ENCODE data around the gene C19orf33. TPM values are rescaled to one million over a fixed set of nuclear protein-coding genes. Genes with fewer than 3 reads are reported as not detected.
A peak's percentile ranks its signal among the peaks of the same experiment; 100 is the strongest.

C19orf33 gene
- total and polyA plus RNA-seq, 4 experiments from 2014 or later = not detected

GRCh38 chr19:38273499-38273898 is 30.6 kb upstream of the C19orf33 start:
- H3K4me3 ChIP-seq (ENCODE audit: low read length in 2 of 2) = no peak overlapping the region
- H3K36me3 ChIP-seq (ENCODE audit: insufficient read depth, low read length) = no peaks in the 10 kb centered on the region
- H3K27me3 Mint-ChIP-seq = no peaks in the 10 kb centered on the region
- ChIA-PET CTCF (ENCODE audit: partially characterized antibody) (no interaction called here), POLR2A (ENCODE audit: partially characterized antibody) (no interaction called here)
- H3K4me3 Mint-ChIP-seq = no peak overlapping the region
- no peaks in the 10 kb centered on the region for H3K9me3 ChIP-seq (ENCODE audit: control insufficient read depth in 1 of 2, low read length in 2 of 2)
- DNase-seq = no peak
- H3K9me3 Mint-ChIP-seq = no peaks in the 10 kb centered on the region
- H3K4me1 Mint-ChIP-seq = peaks cover 0 to 2% (median 0%) of the 10 kb centered on the region in 4 donors
- no peaks in the 10 kb centered on the region for H3K27me3 ChIP-seq (ENCODE audit: insufficient read depth, low read length)
- intact Hi-C loops (cut with micrococcal nuclease) = no loop called here
- H3K4me1 ChIP-seq (ENCODE audit: insufficient read depth, low read length) = no peaks in the 10 kb centered on the region
- H3K36me3 Mint-ChIP-seq = peaks cover 0 to 3% of the 10 kb centered on the region in 2 donors
- no peak overlapping the region for H3K27ac ChIP-seq (ENCODE audit: low read depth, low read length)
- peak overlapping the region in 1 of 7 donors; percentile 19 for H3K27ac Mint-ChIP-seq

DNA sequence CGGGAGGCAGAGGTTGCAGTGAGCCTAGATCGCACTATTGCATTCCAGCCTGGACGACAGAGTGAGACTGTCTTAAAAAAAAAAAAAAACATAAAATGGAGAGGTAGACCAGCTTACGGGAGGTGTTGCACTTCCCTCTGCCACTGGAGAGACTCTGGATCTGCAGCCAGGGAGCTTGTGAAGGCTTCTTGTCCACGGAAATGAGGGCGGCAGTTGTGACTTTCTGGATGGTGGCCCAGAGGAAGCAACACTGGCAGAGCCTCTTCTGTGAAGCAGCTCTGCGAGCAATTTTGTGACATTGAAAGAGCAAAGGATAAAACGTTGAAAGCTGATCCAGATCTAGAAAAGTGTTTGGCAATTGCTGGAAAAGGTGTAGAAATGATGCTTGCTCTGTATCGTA is 29.3 kb upstream of the C19orf33 start:
- Mint-ChIP-seq H3K4me3 (no peak overlapping the region), H3K27ac (no peak overlapping the region), H3K9me3 (no peaks in the 10 kb centered on the region), H3K27me3 (no peaks in the 10 kb centered on the region), H3K4me1 (peaks cover 0 to 2% (median 0%) of the 10 kb centered on the region in 4 donors), H3K36me3 (peaks cover 0 to 3% of the 10 kb centered on the region in 2 donors)
- Histone ChIP-seq H3K4me3 (ENCODE audit: low read length in 2 of 2) (no peak overlapping the region), H3K27me3 (ENCODE audit: insufficient read depth, low read length) (no peaks in the 10 kb centered on the region), H3K4me1 (ENCODE audit: insufficient read depth, low read length) (no peaks in the 10 kb centered on the region), H3K27ac (ENCODE audit: low read depth, low read length) (no peak overlapping the region), H3K9me3 (ENCODE audit: control insufficient read depth in 1 of 2, low read length in 2 of 2) (no peaks in the 10 kb centered on the region), H3K36me3 (ENCODE audit: insufficient read depth, low read length) (no peaks in the 10 kb centered on the region)
- DNase-seq = no peak
- CTCF ChIA-PET (ENCODE audit: partially characterized antibody) = interaction anchor here (0.6 to 1.1 kb wide), 3 partner anchors 8 to 357 kb away, joined by 3 to 4 read pairs (median 3); no protein-coding TSS in a partner anchor
- intact Hi-C loops (cut with micrococcal nuclease) = no loop called here
- POLR2A ChIA-PET (ENCODE audit: partially characterized antibody) = no interaction called here

DNA sequence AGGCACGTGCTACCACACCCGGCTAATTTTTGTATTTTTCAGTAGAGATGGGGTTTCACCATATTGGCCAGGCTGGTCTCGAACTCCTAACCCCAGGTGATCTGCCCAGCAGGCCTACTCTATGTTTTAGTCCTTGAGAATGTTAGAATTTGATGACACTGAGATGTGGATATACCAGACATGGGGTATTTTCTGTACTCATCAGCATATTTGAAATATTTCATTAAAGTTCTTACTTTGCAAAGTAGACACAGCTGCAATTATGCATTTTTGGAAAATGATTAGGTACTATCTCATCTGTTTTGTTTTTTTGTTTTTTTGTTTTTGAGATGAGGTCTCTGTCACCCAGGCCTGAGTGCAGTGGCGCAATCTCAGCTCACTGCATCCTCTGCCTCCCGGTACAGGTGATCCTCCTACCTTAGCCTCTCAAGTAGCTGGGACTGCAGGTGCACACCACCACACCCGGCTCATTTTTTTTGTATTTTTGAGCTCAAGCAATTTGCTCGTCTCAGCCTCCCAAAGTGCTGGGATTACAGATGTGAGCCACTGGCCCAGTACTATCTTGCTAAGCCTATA is 27.0 kb upstream of the C19orf33 start:
- no peak overlapping the region for H3K27ac ChIP-seq (ENCODE audit: low read depth, low read length)
- no peak for DNase-seq
- no peak overlapping the region for H3K27ac Mint-ChIP-seq
- no peaks in the 10 kb centered on the region for H3K27me3 ChIP-seq (ENCODE audit: insufficient read depth, low read length)
- intact Hi-C loops (cut with micrococcal nuclease) = no loop called here
- POLR2A ChIA-PET (ENCODE audit: partially characterized antibody) = no interaction called here
- no peaks in the 10 kb centered on the region for H3K27me3 Mint-ChIP-seq
- peaks cover 5 to 10% (median 6%) of the 10 kb centered on the region in 4 donors for H3K4me1 Mint-ChIP-seq
- H3K9me3 Mint-ChIP-seq = no peaks in the 10 kb centered on the region
- no peak overlapping the region for H3K4me3 ChIP-seq (ENCODE audit: low read length in 2 of 2)
- H3K36me3 ChIP-seq (ENCODE audit: insufficient read depth, low read length) = no peaks in the 10 kb centered on the region
- H3K4me3 Mint-ChIP-seq = no peak overlapping the region
- CTCF ChIA-PET (ENCODE audit: partially characterized antibody) = interaction anchor here (0.8 kb wide), 1 partner anchor 31 kb away, joined by 3 read pairs; no protein-coding TSS in a partner anchor
- no peaks in the 10 kb centered on the region for H3K9me3 ChIP-seq (ENCODE audit: control insufficient read depth in 1 of 2, low read length in 2 of 2)
- no peaks in the 10 kb centered on the region for H3K36me3 Mint-ChIP-seq
- H3K4me1 ChIP-seq (ENCODE audit: insufficient read depth, low read length) = peaks cover 4% of the 10 kb centered on the region

- CTCF ChIA-PET (ENCODE audit: partially characterized antibody) = interaction anchor here (0.8 kb wide), 1 partner anchor 31 kb away, joined by 3 read pairs; no protein-coding TSS in a partner anchor
- H3K27me3 ChIP-seq (ENCODE audit: insufficient read depth, low read length) = no peaks in the 10 kb centered on the region
- H3K9me3 ChIP-seq (ENCODE audit: control insufficient read depth in 1 of 2, low read length in 2 of 2) = no peaks in the 10 kb centered on the region
- Mint-ChIP-seq H3K36me3 (no peaks in the 10 kb centered on the region), H3K27ac (peak overlapping the region in 1 of 7 donors; percentile 11), H3K9me3 (no peaks in the 10 kb centered on the region), H3K4me3 (no peak overlapping the region), H3K27me3 (no peaks in the 10 kb centered on the region), H3K4me1 (peaks cover 8 to 15% (median 10%) of the 10 kb centered on the region in 4 donors)
- intact Hi-C loops (cut with micrococcal nuclease) = no loop called here
- H3K4me3 ChIP-seq (ENCODE audit: low read length in 2 of 2) = no peak overlapping the region
- H3K4me1 ChIP-seq (ENCODE audit: insufficient read depth, low read length) = peaks cover 9% of the 10 kb centered on the region
- no peak for DNase-seq
- H3K27ac ChIP-seq (ENCODE audit: low read depth, low read length) = no peak overlapping the region
- no peaks in the 10 kb centered on the region for H3K36me3 ChIP-seq (ENCODE audit: insufficient read depth, low read length)
- POLR2A ChIA-PET (ENCODE audit: partially characterized antibody) = no interaction called here
Measured at GRCh38 chr19:38277549-38277948, 26.5 kb upstream of the C19orf33 start.

DNA sequence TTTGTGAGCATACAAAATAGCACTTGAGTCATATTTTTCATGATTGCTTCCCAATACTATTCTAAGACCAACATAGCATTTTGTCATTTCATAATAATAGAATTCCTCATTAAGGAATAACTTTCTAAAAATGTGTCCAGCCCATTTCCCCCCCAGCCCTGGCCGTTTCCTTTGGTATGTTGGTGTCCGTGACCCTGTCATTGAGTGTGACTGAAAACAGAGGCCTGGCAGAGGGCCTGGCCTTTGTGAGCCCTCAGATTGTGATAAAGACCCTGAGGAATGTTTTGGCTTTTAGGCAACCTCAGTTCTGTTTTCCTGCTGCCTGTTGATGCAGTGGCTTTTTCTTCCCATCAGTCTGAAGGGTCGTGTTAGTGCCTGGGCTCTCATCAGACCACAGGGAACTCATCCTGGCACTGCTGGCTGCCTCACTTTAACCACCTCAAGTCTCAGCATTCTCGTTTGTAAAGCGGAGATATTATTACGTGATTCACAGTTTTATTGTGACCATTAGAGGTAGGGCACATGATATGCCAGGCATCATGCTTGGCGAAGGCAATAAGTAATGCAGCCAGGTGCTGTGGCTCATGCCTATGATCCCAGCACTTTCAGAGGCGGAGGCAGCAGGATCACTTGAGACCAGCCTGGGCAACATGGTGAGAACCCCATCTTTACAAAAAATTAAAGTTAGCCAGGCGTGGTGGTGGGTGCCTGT is 25.9 kb upstream of the C19orf33 start:
- intact Hi-C loops (cut with micrococcal nuclease) = no loop called here
- ChIA-PET POLR2A (ENCODE audit: partially characterized antibody) (interaction anchor here (0.6 kb wide), 1 partner anchor 74 kb away, joined by 3 read pairs; no protein-coding TSS in a partner anchor), CTCF (ENCODE audit: partially characterized antibody) (interaction anchor here (0.8 kb wide), 1 partner anchor 32 kb away, joined by 3 read pairs; no protein-coding TSS in a partner anchor)
- Histone ChIP-seq H3K9me3 (ENCODE audit: control insufficient read depth in 1 of 2, low read length in 2 of 2) (no peaks in the 10 kb centered on the region), H3K4me3 (ENCODE audit: low read length in 2 of 2) (no peak overlapping the region), H3K27ac (ENCODE audit: low read depth, low read length) (no peak overlapping the region), H3K36me3 (ENCODE audit: insufficient read depth, low read length) (no peaks in the 10 kb centered on the region), H3K4me1 (ENCODE audit: insufficient read depth, low read length) (peaks cover 12% of the 10 kb centered on the region), H3K27me3 (ENCODE audit: insufficient read depth, low read length) (no peaks in the 10 kb centered on the region)
- no peaks in the 10 kb centered on the region for H3K9me3 Mint-ChIP-seq
- peaks cover 8 to 17% (median 12%) of the 10 kb centered on the region in 4 donors for H3K4me1 Mint-ChIP-seq
- no peak for DNase-seq
- H3K27me3 Mint-ChIP-seq = no peaks in the 10 kb centered on the region
- peak overlapping the region in 1 of 7 donors; percentile 11 for H3K27ac Mint-ChIP-seq
- H3K36me3 Mint-ChIP-seq = no peaks in the 10 kb centered on the region
- H3K4me3 Mint-ChIP-seq = no peak overlapping the region

DNA sequence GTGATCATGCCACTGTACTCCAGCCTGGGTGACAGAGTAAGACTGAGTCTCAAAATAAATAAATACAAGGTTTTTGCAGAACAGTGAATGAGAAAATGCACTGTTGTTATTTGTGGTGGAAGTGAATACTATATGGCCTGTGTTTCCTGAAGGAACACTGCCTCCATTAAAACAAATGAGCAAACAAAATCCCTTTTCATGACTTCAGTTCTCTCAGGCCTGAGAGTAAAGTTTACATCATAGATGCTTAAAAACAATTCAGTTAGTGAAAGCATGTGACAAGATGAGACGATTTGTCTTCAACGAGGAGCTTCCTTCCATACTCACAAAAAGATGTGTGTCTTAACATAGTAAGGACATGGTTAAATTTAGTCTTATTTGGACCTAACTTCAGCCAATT is 25.3 kb upstream of the C19orf33 start:
- Mint-ChIP-seq H3K4me3 (no peak overlapping the region), H3K36me3 (no peaks in the 10 kb centered on the region), H3K27ac (no peak overlapping the region), H3K9me3 (no peaks in the 10 kb centered on the region), H3K27me3 (no peaks in the 10 kb centered on the region), H3K4me1 (peaks cover 8 to 17% (median 12%) of the 10 kb centered on the region in 4 donors)
- Histone ChIP-seq H3K36me3 (ENCODE audit: insufficient read depth, low read length) (no peaks in the 10 kb centered on the region), H3K4me3 (ENCODE audit: low read length in 2 of 2) (no peak overlapping the region), H3K27ac (ENCODE audit: low read depth, low read length) (no peak overlapping the region), H3K9me3 (ENCODE audit: control insufficient read depth in 1 of 2, low read length in 2 of 2) (no peaks in the 10 kb centered on the region), H3K4me1 (ENCODE audit: insufficient read depth, low read length) (peaks cover 12% of the 10 kb centered on the region), H3K27me3 (ENCODE audit: insufficient read depth, low read length) (no peaks in the 10 kb centered on the region)
- POLR2A ChIA-PET (ENCODE audit: partially characterized antibody) = interaction anchor here (0.6 kb wide), 1 partner anchor 74 kb away, joined by 3 read pairs; no protein-coding TSS in a partner anchor
- no peak for DNase-seq
- intact Hi-C loops (cut with micrococcal nuclease) = no loop called here
- CTCF ChIA-PET (ENCODE audit: partially characterized antibody) = no interaction called here

GRCh38 chr19:38280030-38280921 is 23.8 kb upstream of the C19orf33 start:
- H3K27me3 Mint-ChIP-seq = no peaks in the 10 kb centered on the region

More at GRCh38 chr19:38280030-38280921, 23.8 kb upstream of the C19orf33 start:
- Histone ChIP-seq H3K4me1 (ENCODE audit: insufficient read depth, low read length) (peaks cover 12% of the 10 kb centered on the region), H3K27ac (ENCODE audit: low read depth, low read length) (no peak overlapping the region), H3K9me3 (ENCODE audit: control insufficient read depth in 1 of 2, low read length in 2 of 2) (no peaks in the 10 kb centered on the region), H3K36me3 (ENCODE audit: insufficient read depth, low read length) (no peaks in the 10 kb centered on the region), H3K4me3 (ENCODE audit: low read length in 2 of 2) (no peak overlapping the region), H3K27me3 (ENCODE audit: insufficient read depth, low read length) (no peaks in the 10 kb centered on the region)
- intact Hi-C loops (cut with micrococcal nuclease) = no loop called here
- Mint-ChIP-seq H3K4me3 (no peak overlapping the region), H3K9me3 (no peaks in the 10 kb centered on the region), H3K36me3 (peaks cover 0 to 2% of the 10 kb centered on the region in 2 donors), H3K4me1 (peaks cover 8 to 17% (median 12%) of the 10 kb centered on the region in 4 donors), H3K27ac (peak overlapping the region in 3 of 7 donors; percentile 17 to 57 (median 47))
- no peak for DNase-seq
- ChIA-PET CTCF (ENCODE audit: partially characterized antibody) (interaction anchor here (0.5 to 1.3 kb wide), 2 partner anchors 13 to 375 kb away, joined by 3 read pairs; no protein-coding TSS in a partner anchor), POLR2A (ENCODE audit: partially characterized antibody) (no interaction called here)

Measured in CD4-positive, alpha-beta memory T cell (primary cell).